Astrocyte of the spinal cord (primary cell): ENCODE measurements around the gene FSTL5.

ENCODE experiments used
- DNase-seq: peaks from one replicate; pipeline ENCODE4 v3.0.0; 2011; ENCODE audit warnings: low read depth, low spot score
- H3K4me3 ChIP-seq: 2 replicates; pipeline ENCODE4 v1.5.1; 2011; ENCODE audit warnings: low read depth, mild to moderate bottlenecking, low read length, moderate library complexity
- CTCF ChIP-seq: IDR thresholded peaks from 2 replicates; pipeline ENCODE4 v1.5.1; 2012; ENCODE audit warnings: low read depth, mild to moderate bottlenecking, low read length, inconsistent platforms
- in situ Hi-C: cut with HindIII; loops from 2 replicates; pipeline ENCODE4 v1.10.0; 2017; ENCODE audit warnings: low sequenced_read_pairs

FSTL5 gene

DNA sequence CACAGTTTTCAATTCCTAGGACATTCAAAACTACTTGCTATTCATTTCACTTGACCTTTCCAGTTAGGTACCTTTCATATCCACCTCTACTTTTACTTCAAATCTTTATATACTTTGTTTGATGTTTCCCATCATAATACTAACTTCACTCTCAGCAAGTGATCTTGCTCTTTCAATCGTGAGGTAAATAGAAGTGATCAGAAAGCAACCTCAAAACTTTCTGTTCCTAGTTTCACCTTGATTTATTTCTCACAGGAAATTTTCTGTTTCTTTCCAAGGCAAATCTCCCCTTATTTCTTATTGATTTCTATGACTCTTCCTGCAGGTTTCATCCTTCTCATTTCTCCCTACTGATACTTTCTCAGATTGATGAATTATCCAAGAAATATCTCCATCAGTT is 623.5 kb downstream of the FSTL5 start:
- no peak for TF ChIP-seq CTCF
- H3K4me3 ChIP-seq = no peak overlapping the region
- in situ Hi-C loops = no loop called here
- no peak for DNase-seq

- no peak for DNase-seq
- H3K4me3 ChIP-seq = no peak overlapping the region
- in situ Hi-C loops = no loop called here
- TF ChIP-seq CTCF = no peak
Measured at GRCh38 chr4:161538941-161539340, 624.9 kb downstream of the FSTL5 start.

GRCh38 chr4:161530710-161531109 is 633.1 kb downstream of the FSTL5 start:
- no peak overlapping the region for H3K4me3 ChIP-seq
- in situ Hi-C loops = no loop called here
- no peak for DNase-seq
- TF ChIP-seq CTCF = no peak

- H3K4me3 ChIP-seq = no peak overlapping the region
- no peak for DNase-seq
- no peak for TF ChIP-seq CTCF
- in situ Hi-C loops = no loop called here
Measured at GRCh38 chr4:161525121-161525520, 638.7 kb downstream of the FSTL5 start.

DNA sequence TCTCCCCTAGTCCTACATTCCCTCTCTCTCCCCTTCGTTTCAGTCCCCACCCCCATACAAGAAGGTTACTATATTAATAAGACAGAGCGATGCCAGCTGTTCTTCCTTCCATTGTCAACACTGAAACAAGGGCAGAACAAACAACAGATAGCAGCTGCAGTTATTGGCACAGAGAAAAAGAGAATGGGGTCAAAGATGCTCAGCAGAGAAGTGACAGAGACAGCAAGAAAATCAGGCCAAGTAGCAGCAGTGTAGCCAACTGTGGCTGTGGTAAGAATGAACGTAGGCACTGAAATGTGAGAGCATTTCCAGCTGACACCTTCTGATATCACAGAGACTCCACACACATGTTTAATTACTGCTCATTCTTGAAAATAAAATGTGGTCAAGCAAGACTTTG is 641.8 kb downstream of the FSTL5 start:
- in situ Hi-C loops = no loop called here
- H3K4me3 ChIP-seq = no peak overlapping the region
- no peak for TF ChIP-seq CTCF
- no peak for DNase-seq

- in situ Hi-C loops = no loop called here
- DNase-seq = no peak
Measured at GRCh38 chr4:161519611-161520010, 644.2 kb downstream of the FSTL5 start.

More at GRCh38 chr4:161519611-161520010, 644.2 kb downstream of the FSTL5 start:
- TF ChIP-seq CTCF = no peak
- no peak overlapping the region for H3K4me3 ChIP-seq
